GM19397 (cell line): ENCODE data around the gene ZDHHC8.

Source experiments
- ATAC-seq: cut with Tn5 transposase; IDR thresholded peaks from one replicate; pipeline ENCODE4 v1.9.1; 2021; ENCODE audit warnings: mild to moderate bottlenecking, moderate library complexity; ENCODE audit not compliant: unreplicated experiment

The ZDHHC8 gene

GRCh38 chr22:20191000-20191515, 59.5 kb downstream of the ZDHHC8 start:
- no peak for ATAC-seq

GRCh38 chr22:20191803-20192202, 60.2 kb downstream of the ZDHHC8 start:
- ATAC-seq = no peak

- ATAC-seq = no peak
Observed at GRCh38 chr22:20192293-20192971, 60.8 kb downstream of the ZDHHC8 start.

- no peak for ATAC-seq
Observed at GRCh38 chr22:20192972-20193760, 61.6 kb downstream of the ZDHHC8 start.

- ATAC-seq = no peak
Observed at GRCh38 chr22:20193761-20194494, 62.3 kb downstream of the ZDHHC8 start.

GRCh38 chr22:20194681-20195593, 63.3 kb downstream of the ZDHHC8 start:
- ATAC-seq = no peak

GRCh38 chr22:20196094-20196842, 64.7 kb downstream of the ZDHHC8 start:
- ATAC-seq = no peak
